HEK293T (cell line): ENCODE results near the gene KHDC3L.

Experiments used
- CTBP1 ChIP-seq: fragments of 450-650 bp; IDR thresholded peaks from 2 replicates; pipeline ENCODE4 v1.6.1; 2016; ENCODE audit warnings: borderline replicate concordance
- FOXK2 ChIP-seq: fragments of 450-650 bp; IDR thresholded peaks from 2 replicates; pipeline ENCODE4 v1.6.1; 2016; ENCODE audit warnings: mild to moderate bottlenecking
- HDGF ChIP-seq: fragments of 450-650 bp; IDR thresholded peaks from 2 replicates; pipeline ENCODE4 v1.6.1; 2017; ENCODE audit warnings: antibody characterized with exemption, borderline replicate concordance
- SP1 ChIP-seq: fragments of 450-650 bp; IDR thresholded peaks from 2 replicates; pipeline ENCODE4 v1.6.1; 2017

GRCh38 chr6:73375216-73375615, 12.8 kb downstream of the KHDC3L start:
- no peak for TF ChIP-seq HDGF
- no peak for TF ChIP-seq FOXK2
- no peak for TF ChIP-seq SP1
- no peak for TF ChIP-seq CTBP1
